Psoas muscle (tissue), 8 donors: ENCODE data around the gene NMUR2. TPM values are rescaled to one million over a fixed set of nuclear protein-coding genes. Genes with fewer than 3 reads are reported as not detected.

Experiments used
- ATAC-seq, 4 donors: fragments of 200-7000 bp; cut with Tn5 transposase; one replicate each; pipeline ENCODE4 v1.9.1; 2020; ENCODE audit warnings: moderate library complexity in 3 of 4, mild to moderate bottlenecking in 2 of 4
- DNase-seq, 2 donors: peaks; one replicate each; pipeline ENCODE4 v3.0.0-alpha.2; 2020
- H3K27ac ChIP-seq: fragments of 200-600 bp; one replicate; pipeline ENCODE4 v1.8.0; 2022
- H3K27me3 ChIP-seq, 3 donors: fragments of 200-600 bp in 1 of 3; one replicate each; pipeline versions ENCODE4 v1.6.1 to v1.8.0; 2013 to 2022; ENCODE audit warnings: low read length in 2 of 3, mild to moderate bottlenecking in 2 of 3, moderate library complexity in 1 of 3; ENCODE audit not compliant: insufficient read depth in 3 of 3
- H3K36me3 ChIP-seq, 2 donors: fragments of 200-600 bp in 1 of 2; one replicate each; pipeline versions ENCODE4 v1.6.1 to v1.8.0; 2013 to 2022; ENCODE audit warnings: low read depth in 1 of 2, mild to moderate bottlenecking in 1 of 2, moderate library complexity in 1 of 2; ENCODE audit not compliant: insufficient read depth in 1 of 2
- H3K4me1 ChIP-seq: fragments of 200-600 bp; one replicate; pipeline ENCODE4 v1.8.0; 2022
- H3K4me3 ChIP-seq: fragments of 200-600 bp; one replicate; pipeline ENCODE4 v1.8.0; 2022; ENCODE audit warnings: mild to moderate bottlenecking
- H3K9me3 ChIP-seq: fragments of 200-600 bp; one replicate; pipeline ENCODE4 v1.8.0; 2022
- WGBS, 3 donors: extraction: QIAGEN DNeasy Blood & Tissue Kit; methylation state at CpG; one replicate each; pipeline versions ENCODE4 v1.1.6 to v1.1.7; 2013; 5-methylcytosine and 5-hydroxymethylcytosine counted together
- intact Hi-C, 2 donors: fragments of 100-400 bp; cut with DNase I; formaldehyde crosslinking; loops; one replicate each; pipeline versions ENCODE4 v1.11.0 to v1.14.2; 2022
- polyA plus RNA-seq, 3 donors: library from polyadenylated mRNA; stranded (reverse); fragments of 200-250 nt; gene quantifications; one replicate each; pipeline ENCODE4 v1.2.3, GENCODE V29; 2013
- total RNA-seq, 4 donors: library from RNA; stranded (reverse); fragmentation: NEBNext Ultra II Directional in 2 of 4; extraction: Animal tissue kit (Norgen Biotek cat#: 25700) in 2 of 4; gene quantifications; one replicate each; pipeline versions ENCODE4 v1.2.1 to v1.2.4, GENCODE V29; 2021 to 2023
- TF ChIP-seq, protein P1 (sequence below): fragments of 200-600 bp; IDR thresholded peaks from one replicate; pipeline ENCODE4 v1.8.0; 2022; ENCODE audit warnings: antibody characterized with exemption
- donor health status: healthy with polysubstance abuse.
- donor health status: DM: no; HTN: no; CAD: no; lungs with moderate emphysema.
- donor health status: Bipolar disorder and iron deficiency.
- donor health status: healthy.
- donor health status: DM: yes; HTN: yes; CAD: no.
- donor health status: DM: no; HTN: no; CAD: no.
- donor health status: DM: no; HTN: no; CAD: no.
- donor health status: DM: yes; HTN: yes; CAD: no.

NMUR2 gene
- total and polyA plus RNA-seq, 7 donors, result not detected

DNA sequence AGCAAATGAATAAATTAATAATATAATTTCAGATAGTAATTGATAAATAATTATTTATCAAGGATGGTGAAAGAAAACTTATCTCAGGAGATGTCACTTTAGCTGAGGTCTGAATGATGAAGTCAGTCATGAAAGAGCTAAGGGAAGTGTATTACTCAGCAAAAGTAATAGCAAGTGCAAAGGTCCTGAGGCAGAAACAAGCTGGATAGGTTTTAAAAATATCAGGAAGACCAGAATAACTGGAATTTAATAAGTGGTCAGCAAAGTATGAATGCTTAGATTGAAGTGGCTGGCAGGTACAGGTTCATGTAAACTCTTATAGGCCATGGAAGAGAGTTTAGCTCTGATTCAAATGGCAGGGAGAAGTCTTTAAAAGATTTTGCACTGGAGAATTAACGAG lies 1.0 kb upstream of the NMUR2 start:
- intact Hi-C loops, result no loop called here
- 68 to 77% (median 69%) methylated on average over 1 of the region's 1 CpG for WGBS, 3 donors
- Histone ChIP-seq H3K27ac (no peak overlapping the region), H3K36me3 (no peaks in the 10 kb centered on the region), H3K4me3 (no peak overlapping the region), H3K9me3 (no peaks in the 10 kb centered on the region), H3K4me1 (no peaks in the 10 kb centered on the region), H3K27me3 (no peaks in the 10 kb centered on the region)
- DNase-seq, result no peak
- no peak for ATAC-seq
- TF ChIP-seq, protein P1, sequence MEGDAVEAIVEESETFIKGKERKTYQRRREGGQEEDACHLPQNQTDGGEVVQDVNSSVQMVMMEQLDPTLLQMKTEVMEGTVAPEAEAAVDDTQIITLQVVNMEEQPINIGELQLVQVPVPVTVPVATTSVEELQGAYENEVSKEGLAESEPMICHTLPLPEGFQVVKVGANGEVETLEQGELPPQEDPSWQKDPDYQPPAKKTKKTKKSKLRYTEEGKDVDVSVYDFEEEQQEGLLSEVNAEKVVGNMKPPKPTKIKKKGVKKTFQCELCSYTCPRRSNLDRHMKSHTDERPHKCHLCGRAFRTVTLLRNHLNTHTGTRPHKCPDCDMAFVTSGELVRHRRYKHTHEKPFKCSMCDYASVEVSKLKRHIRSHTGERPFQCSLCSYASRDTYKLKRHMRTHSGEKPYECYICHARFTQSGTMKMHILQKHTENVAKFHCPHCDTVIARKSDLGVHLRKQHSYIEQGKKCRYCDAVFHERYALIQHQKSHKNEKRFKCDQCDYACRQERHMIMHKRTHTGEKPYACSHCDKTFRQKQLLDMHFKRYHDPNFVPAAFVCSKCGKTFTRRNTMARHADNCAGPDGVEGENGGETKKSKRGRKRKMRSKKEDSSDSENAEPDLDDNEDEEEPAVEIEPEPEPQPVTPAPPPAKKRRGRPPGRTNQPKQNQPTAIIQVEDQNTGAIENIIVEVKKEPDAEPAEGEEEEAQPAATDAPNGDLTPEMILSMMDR, result no peak

DNA sequence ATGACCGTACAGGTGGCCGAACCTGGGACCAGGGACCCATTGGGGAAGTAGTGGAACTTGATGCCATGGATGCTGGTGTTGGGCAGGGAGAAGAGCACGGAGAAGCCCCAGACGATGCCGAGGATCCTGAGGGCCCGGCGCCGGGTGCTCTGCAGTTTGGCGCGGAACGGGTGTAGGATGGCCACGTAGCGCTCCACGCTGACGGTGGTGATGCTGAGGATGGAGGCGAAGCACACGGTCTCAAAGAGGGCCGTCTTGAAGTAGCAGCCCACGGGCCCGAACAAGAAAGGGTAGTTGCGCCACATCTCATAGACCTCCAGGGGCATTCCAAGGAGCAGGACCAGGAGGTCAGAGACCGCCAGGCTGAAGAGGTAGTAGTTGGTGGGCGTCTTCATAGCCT lies 585 bp downstream of the NMUR2 start:
- Histone ChIP-seq H3K36me3 (no peaks in the 10 kb centered on the region), H3K4me1 (no peaks in the 10 kb centered on the region), H3K4me3 (no peak overlapping the region), H3K27ac (no peak overlapping the region), H3K9me3 (no peaks in the 10 kb centered on the region), H3K27me3 (no peaks in the 10 kb centered on the region)
- 91 to 94% (median 94%) methylated on average over 23 of the region's 23 CpGs for WGBS, 3 donors
- DNase-seq, result no peak
- intact Hi-C loops, result no loop called here
- ATAC-seq, result no peak
- TF ChIP-seq, protein P1, result no peak

DNA sequence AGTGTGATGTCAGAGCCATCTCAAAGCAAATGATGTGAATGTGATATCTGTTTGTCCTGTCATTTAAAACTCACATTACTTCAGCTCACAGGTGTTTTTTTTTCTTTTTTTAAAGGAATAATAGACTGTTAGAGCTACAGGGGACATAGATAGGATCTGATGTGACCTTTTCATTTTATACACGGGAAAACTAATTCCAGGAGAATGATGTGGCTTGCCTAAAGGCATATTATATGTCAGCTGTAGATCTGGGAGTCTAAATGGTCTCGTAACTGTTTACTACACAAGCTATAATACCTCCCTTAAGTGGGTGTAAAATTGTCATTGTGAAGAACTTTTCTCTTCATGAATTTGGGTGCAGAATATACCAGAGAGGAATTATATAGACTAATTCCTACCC lies 2.0 kb downstream of the NMUR2 start:
- intact Hi-C loops, result no loop called here
- 33 to 49% (median 35%) methylated on average over 2 of the region's 2 CpGs for WGBS, 3 donors
- Histone ChIP-seq H3K27ac (no peak overlapping the region), H3K36me3 (no peaks in the 10 kb centered on the region), H3K27me3 (no peaks in the 10 kb centered on the region), H3K4me3 (no peak overlapping the region), H3K4me1 (no peaks in the 10 kb centered on the region), H3K9me3 (no peaks in the 10 kb centered on the region)
- no peak for ATAC-seq
- TF ChIP-seq, protein P1, result no peak
- DNase-seq, result no peak

DNA sequence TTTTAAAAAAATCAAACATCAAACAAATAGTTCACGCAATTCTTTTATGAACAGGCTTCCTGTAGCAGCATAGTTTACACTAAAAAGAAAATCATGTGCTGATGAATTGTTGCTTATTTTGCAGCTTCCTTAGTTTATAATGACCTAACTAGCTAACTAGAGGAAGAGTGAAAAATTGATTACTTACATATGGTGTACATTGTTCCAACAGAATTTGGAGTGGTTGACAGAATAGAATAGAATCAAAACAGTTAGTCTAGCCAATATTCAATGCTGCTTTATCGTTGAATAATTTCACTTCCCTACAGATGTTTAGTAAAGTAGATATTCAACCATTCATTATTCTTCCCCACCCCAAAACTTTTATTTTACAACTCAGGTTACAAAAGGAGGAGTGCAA lies 4.2 kb downstream of the NMUR2 start:
- DNase-seq (no peak), ATAC-seq (no peak)
- no peaks in the 10 kb centered on the region for H3K4me1 ChIP-seq
- 54 to 63% (median 58%) methylated on average over 2 of the region's 2 CpGs for WGBS, 3 donors
- no peaks in the 10 kb centered on the region for H3K27me3 ChIP-seq
- TF ChIP-seq, protein P1, result no peak
- intact Hi-C loops, result no loop called here
- H3K27ac ChIP-seq, result no peak overlapping the region
- H3K4me3 ChIP-seq, result no peak overlapping the region
- H3K36me3 ChIP-seq, result no peaks in the 10 kb centered on the region
- no peaks in the 10 kb centered on the region for H3K9me3 ChIP-seq

DNA sequence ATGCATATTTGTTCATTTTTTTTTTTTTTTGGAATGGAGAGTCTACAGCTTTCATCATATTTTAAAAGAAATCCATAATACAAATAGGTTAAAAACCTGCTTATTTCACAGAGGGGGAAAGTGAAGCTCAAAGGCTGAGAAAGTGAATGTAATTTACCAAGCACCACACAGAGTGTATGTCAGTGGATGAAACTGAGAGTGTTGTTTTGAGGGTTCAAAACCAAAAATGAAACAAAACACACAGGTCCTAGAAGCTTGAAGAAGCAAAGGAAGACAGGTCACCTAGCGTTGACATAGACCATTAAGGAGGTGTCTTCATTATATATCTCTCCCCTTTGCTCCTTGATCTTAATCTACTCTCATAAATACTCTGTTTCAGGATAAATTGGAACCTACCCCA lies 7.5 kb downstream of the NMUR2 start:
- no peak for ATAC-seq
- no peaks in the 10 kb centered on the region for H3K9me3 ChIP-seq
- no peak for DNase-seq
- H3K4me3 ChIP-seq, result no peak overlapping the region
- no peaks in the 10 kb centered on the region for H3K4me1 ChIP-seq
- 77 to 88% (median 81%) methylated on average over 1 of the region's 1 CpG for WGBS, 3 donors
- H3K36me3 ChIP-seq, result no peaks in the 10 kb centered on the region
- H3K27me3 ChIP-seq, result no peaks in the 10 kb centered on the region
- TF ChIP-seq, protein P1, result no peak
- H3K27ac ChIP-seq, result no peak overlapping the region
- intact Hi-C loops, result no loop called here
